ENCODE results near the gene PGK2. TPM values are rescaled to one million over a fixed set of nuclear protein-coding genes. Genes with fewer than 3 reads are reported as not detected.

Gene PGK2
- total RNA-seq: not detected

GRCh38 chr6:49787176-49787575, at the start of gene PGK2:
PGK2 (minus strand) TSS chr6:49787285; CDS start chr6:49787187, 98 bp downstream.
- no peak for TF ChIP-seq POLR2A (IDR thresholded peaks at IDR 0.05)
- no peak for TF ChIP-seq CTCF (IDR thresholded peaks at IDR 0.05)
- WGBS, 2 donors: 83 to 92% methylated on average over 8 of the region's 8 CpGs
- intact Hi-C loops (cut with DNase I; ENCODE audit: low total_unique reads): no loop called here
- no peak for DNase-seq (ENCODE audit: low spot score in 2 of 2)
- no peak within 1 kb of the TSS for H3K4me3 ChIP-seq (ENCODE audit: low read depth, poor library complexity, severe bottlenecking)

- no peak for TF ChIP-seq POLR2A (IDR thresholded peaks at IDR 0.05)
- no peak for TF ChIP-seq CTCF (IDR thresholded peaks at IDR 0.05)
- H3K4me3 ChIP-seq (ENCODE audit: low read depth, poor library complexity, severe bottlenecking): no peak overlapping the region
- no peak for DNase-seq (ENCODE audit: low spot score in 2 of 2)
- 83 to 86% methylated on average over 3 of the region's 3 CpGs for WGBS, 2 donors
- intact Hi-C loops (cut with DNase I; ENCODE audit: low total_unique reads): no loop called here
Observed at GRCh38 chr6:49835140-49835539, 48.1 kb upstream of the PGK2 start.

- WGBS, 2 donors: 72 to 98% methylated on average over 1 of the region's 1 CpG
- TF ChIP-seq CTCF (IDR thresholded peaks at IDR 0.05): no peak
- no peak for TF ChIP-seq POLR2A (IDR thresholded peaks at IDR 0.05)
- intact Hi-C loops (cut with DNase I; ENCODE audit: low total_unique reads): no loop called here
Observed at GRCh38 chr6:49833386-49833785, 46.3 kb upstream of the PGK2 start.

GRCh38 chr6:49826743-49827406, 39.8 kb upstream of the PGK2 start:
- TF ChIP-seq POLR2A (IDR thresholded peaks at IDR 0.05) (no peak), CTCF (IDR thresholded peaks at IDR 0.05) (no peak)
- 50 to 51% methylated on average over 5 of the region's 5 CpGs for WGBS, 2 donors

More at GRCh38 chr6:49833386-49833785, 46.3 kb upstream of the PGK2 start:
- no peak for DNase-seq (ENCODE audit: low spot score in 2 of 2)
- no peak overlapping the region for H3K4me3 ChIP-seq (ENCODE audit: low read depth, poor library complexity, severe bottlenecking)

GRCh38 chr6:49815166-49815565, 28.1 kb upstream of the PGK2 start:
- DNase-seq (ENCODE audit: low spot score in 2 of 2): no peak
- no peak for TF ChIP-seq POLR2A (IDR thresholded peaks at IDR 0.05)
- no peak for TF ChIP-seq CTCF (IDR thresholded peaks at IDR 0.05)
- no peak overlapping the region for H3K4me3 ChIP-seq (ENCODE audit: low read depth, poor library complexity, severe bottlenecking)
- intact Hi-C loops (cut with DNase I; ENCODE audit: low total_unique reads): no loop called here
- WGBS, 2 donors: 89 to 91% methylated on average over 2 of the region's 2 CpGs

More at GRCh38 chr6:49826743-49827406, 39.8 kb upstream of the PGK2 start:
- no peak for DNase-seq (ENCODE audit: low spot score in 2 of 2)
- intact Hi-C loops (cut with DNase I; ENCODE audit: low total_unique reads): no loop called here
- H3K4me3 ChIP-seq (ENCODE audit: low read depth, poor library complexity, severe bottlenecking): no peak overlapping the region

- TF ChIP-seq POLR2A (IDR thresholded peaks at IDR 0.05): no peak
- TF ChIP-seq CTCF (IDR thresholded peaks at IDR 0.05): no peak
- no peak for DNase-seq (ENCODE audit: low spot score in 2 of 2)
- H3K4me3 ChIP-seq (ENCODE audit: low read depth, poor library complexity, severe bottlenecking): no peak overlapping the region
- WGBS, 2 donors: 73 to 75% methylated on average over 2 of the region's 2 CpGs
- intact Hi-C loops (cut with DNase I; ENCODE audit: low total_unique reads): no loop called here
Observed at GRCh38 chr6:49813248-49813647, 26.2 kb upstream of the PGK2 start.
